ENCODE results near the gene PFKL.

DNA sequence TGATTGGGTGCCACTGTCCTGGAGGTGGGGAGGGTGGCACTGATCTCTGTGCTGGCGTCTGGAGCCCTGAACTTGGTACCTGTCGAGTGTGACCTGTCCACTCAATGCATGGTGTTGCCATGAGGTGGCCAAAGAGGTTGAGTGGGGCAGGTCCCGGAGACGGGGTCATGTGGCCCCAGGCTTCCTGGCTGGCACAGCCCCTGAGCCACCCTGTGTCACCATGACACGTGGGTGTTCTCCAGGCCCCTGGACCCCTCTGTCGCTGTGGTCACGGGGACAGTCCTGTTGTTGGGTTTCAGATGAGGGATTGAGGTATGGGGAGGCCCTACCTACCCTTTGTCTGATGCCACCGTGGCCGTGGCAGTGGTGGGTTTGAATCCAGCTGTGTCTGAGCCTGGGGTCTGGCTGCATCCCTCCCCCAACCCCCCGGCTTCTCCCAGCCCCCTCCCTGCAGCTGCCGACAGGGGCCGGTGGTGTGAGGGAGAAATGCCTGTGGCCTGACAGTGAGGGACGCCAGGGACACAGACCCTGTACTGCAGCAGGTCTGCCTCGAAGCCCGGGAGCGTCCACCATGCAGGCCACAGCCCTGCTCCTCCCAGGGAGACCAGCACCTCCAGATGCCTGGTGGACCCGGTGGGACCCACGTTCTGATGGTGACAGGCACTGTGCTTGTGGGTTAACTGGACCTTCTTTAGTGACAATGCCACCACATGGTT is 65.6 kb downstream of the PFKL start:
- TF ChIP-seq RAD21 (conservative IDR thresholded peaks at IDR 0.05 in 1 of 2, IDR thresholded peaks at IDR 0.05 in 1 of 2) (no peak), KDM1A (IDR thresholded peaks at IDR 0.05; ENCODE audit: low read depth) (no peak), POLR2A (IDR thresholded peaks at IDR 0.05; ENCODE audit: low read length) (no peak), BHLHE40 (IDR thresholded peaks at IDR 0.05; ENCODE audit: low read depth, low read length) (no peak), ZSCAN20 (CRISPR knock-in tag; IDR thresholded peaks at IDR 0.05) (no peak), EP300 (IDR thresholded peaks at IDR 0.05) (no peak), RNF2 (IDR thresholded peaks at IDR 0.05; ENCODE audit: borderline replicate concordance, low read depth) (no peak), NR3C1 (IDR thresholded peaks at IDR 0.05) (no peak), CBX2 (IDR thresholded peaks at IDR 0.05; ENCODE audit: borderline replicate concordance, low read depth) (no peak), RFX5 (IDR thresholded peaks at IDR 0.05) (no peak), SMC3 (IDR thresholded peaks at IDR 0.05) (no peak)
- TF ChIP-seq, protein P1, sequence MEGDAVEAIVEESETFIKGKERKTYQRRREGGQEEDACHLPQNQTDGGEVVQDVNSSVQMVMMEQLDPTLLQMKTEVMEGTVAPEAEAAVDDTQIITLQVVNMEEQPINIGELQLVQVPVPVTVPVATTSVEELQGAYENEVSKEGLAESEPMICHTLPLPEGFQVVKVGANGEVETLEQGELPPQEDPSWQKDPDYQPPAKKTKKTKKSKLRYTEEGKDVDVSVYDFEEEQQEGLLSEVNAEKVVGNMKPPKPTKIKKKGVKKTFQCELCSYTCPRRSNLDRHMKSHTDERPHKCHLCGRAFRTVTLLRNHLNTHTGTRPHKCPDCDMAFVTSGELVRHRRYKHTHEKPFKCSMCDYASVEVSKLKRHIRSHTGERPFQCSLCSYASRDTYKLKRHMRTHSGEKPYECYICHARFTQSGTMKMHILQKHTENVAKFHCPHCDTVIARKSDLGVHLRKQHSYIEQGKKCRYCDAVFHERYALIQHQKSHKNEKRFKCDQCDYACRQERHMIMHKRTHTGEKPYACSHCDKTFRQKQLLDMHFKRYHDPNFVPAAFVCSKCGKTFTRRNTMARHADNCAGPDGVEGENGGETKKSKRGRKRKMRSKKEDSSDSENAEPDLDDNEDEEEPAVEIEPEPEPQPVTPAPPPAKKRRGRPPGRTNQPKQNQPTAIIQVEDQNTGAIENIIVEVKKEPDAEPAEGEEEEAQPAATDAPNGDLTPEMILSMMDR (IDR thresholded peaks at IDR 0.05) = no peak
- TF ChIP-seq, protein P2, sequence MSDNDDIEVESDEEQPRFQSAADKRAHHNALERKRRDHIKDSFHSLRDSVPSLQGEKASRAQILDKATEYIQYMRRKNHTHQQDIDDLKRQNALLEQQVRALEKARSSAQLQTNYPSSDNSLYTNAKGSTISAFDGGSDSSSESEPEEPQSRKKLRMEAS (IDR thresholded peaks at IDR 0.05) = no peak
